ENCODE measurements around the gene HIGD1A.
"Not testable (repeated sequence)": the region's sequence is repeated elsewhere in the genome, so short reads cannot be mapped to it uniquely, and the experiment has no call there.

Gene HIGD1A

DNA sequence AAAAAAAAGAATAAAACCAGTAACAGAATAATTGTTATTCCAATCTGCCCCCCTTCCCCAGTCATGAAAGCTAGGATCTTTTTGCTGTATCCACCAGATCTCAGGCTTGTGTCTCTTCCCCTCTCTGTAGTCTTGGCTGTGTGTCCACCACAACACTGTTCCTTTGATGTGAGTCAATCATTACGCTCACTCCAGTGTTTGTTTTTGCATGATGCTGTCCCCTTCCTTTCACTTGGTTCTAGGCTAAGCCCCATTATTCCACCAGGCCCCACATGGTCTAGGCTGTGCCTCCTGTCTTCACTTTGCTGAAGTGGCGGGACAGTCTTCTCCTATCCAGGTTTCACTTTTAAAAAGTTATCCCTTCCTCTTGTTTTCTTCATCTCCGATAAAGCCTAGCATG, 18.5 kb upstream of the HIGD1A start:
- POLR2A ChIA-PET (ENCODE audit: low non-redundant PET) = no interaction called here
- TF ChIP-seq, protein P1, sequence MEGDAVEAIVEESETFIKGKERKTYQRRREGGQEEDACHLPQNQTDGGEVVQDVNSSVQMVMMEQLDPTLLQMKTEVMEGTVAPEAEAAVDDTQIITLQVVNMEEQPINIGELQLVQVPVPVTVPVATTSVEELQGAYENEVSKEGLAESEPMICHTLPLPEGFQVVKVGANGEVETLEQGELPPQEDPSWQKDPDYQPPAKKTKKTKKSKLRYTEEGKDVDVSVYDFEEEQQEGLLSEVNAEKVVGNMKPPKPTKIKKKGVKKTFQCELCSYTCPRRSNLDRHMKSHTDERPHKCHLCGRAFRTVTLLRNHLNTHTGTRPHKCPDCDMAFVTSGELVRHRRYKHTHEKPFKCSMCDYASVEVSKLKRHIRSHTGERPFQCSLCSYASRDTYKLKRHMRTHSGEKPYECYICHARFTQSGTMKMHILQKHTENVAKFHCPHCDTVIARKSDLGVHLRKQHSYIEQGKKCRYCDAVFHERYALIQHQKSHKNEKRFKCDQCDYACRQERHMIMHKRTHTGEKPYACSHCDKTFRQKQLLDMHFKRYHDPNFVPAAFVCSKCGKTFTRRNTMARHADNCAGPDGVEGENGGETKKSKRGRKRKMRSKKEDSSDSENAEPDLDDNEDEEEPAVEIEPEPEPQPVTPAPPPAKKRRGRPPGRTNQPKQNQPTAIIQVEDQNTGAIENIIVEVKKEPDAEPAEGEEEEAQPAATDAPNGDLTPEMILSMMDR (conservative IDR thresholded peaks at IDR 0.05; ENCODE audit: low read depth) = no peak
- DNase-seq (ENCODE audit: low spot score) = no peak
- peak overlapping the region; percentile 55 for H3K27ac ChIP-seq
- CTCF ChIA-PET = no interaction called here

DNA sequence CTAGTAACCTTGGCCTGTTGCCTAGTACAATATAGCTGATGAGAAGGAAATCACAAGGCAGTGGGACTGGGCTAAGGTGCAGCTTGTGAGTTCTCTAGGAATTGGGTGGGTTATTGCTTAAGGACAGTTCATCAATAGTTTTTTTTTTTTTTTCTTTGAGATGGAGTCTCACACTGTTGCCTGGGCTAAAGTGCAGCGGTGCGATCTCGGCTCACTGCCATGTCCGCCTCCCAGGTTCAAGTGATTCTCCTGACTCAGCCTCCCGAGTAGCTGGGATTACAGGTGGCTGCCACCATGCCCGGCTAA, 16.4 kb upstream of the HIGD1A start:
- H3K27ac ChIP-seq = peak overlapping the region; percentile 51; the same call in 1 of the 2 replicates
- no peak for DNase-seq (ENCODE audit: low spot score)
- CTCF ChIA-PET = interaction anchor here (0.6 kb wide), 1 partner anchor 358 kb away, joined by 3 read pairs; no protein-coding TSS in a partner anchor
- POLR2A ChIA-PET (ENCODE audit: low non-redundant PET) = no interaction called here
- TF ChIP-seq, protein P1 (conservative IDR thresholded peaks at IDR 0.05; ENCODE audit: low read depth) = no peak

GRCh38 chr3:42819351-42819965, 15.2 kb upstream of the HIGD1A start:
- ChIA-PET POLR2A (ENCODE audit: low non-redundant PET) (no interaction called here), CTCF (no interaction called here)
- TF ChIP-seq, protein P1 (conservative IDR thresholded peaks at IDR 0.05; ENCODE audit: low read depth) = no peak
- no peak for DNase-seq (ENCODE audit: low spot score)
- peak overlapping the region; percentile 55 for H3K27ac ChIP-seq

DNA sequence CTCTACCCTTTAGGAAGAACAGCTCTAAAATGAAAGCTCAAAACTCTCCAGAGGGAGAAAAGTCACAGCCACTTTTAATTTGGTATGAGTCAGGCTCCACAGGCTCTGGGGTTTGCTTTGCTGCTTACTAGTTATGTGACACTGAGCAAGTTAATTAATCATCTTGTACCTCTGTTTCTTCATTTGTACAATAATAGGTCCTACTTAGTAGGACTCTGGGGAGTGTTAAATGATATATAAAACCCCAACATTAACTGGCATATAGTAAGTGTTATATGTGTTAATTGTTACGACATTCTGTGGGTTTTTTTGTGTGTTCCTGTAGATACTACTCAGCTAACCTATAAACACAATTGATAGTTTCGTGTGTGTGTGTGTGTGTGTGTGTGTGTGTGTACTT, 11.5 kb upstream of the HIGD1A start:
- TF ChIP-seq, protein P1 (conservative IDR thresholded peaks at IDR 0.05; ENCODE audit: low read depth) = no peak
- ChIA-PET POLR2A (ENCODE audit: low non-redundant PET) (no interaction called here), CTCF (no interaction called here)
- no peak for DNase-seq (ENCODE audit: low spot score)
- no peak overlapping the region for H3K27ac ChIP-seq

DNA sequence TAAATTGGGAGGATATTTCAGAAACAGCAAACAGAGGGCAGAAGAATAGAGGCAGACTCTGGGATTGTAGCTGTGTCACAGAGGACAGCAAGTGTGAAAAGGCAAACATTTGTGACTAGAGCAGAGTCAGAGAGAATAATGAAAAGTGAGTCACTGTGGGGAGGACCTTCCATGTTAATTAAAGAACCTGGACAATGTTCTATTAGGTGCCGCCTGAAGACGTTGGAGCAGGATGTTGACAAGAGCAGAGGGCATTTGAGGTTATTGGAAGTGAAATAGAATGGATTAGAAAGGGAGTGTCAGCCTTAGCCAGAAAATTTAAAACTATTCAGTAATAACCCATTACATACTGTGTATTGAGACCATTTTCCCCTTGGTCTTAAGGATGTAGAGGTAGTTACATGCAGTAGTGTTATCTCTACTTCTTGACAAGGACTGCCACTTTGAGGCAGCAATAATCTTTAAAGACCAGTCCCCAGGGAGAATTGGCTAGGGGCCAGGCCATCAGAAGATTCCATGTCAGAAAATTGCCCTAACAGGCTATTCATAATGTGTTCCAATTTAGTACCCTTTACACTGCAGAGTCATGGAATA, 10.7 kb upstream of the HIGD1A start:
- ChIA-PET CTCF (interaction anchor here (0.5 kb wide), 1 partner anchor 933 kb away, joined by 3 read pairs; no protein-coding TSS in a partner anchor), POLR2A (ENCODE audit: low non-redundant PET) (no interaction called here)
- H3K27ac ChIP-seq = no peak overlapping the region

GRCh38 chr3:42814246-42814645, 10.0 kb upstream of the HIGD1A start:
- ChIA-PET POLR2A (ENCODE audit: low non-redundant PET) (no interaction called here), CTCF (interaction anchor here (0.5 kb wide), 1 partner anchor 934 kb away, joined by 3 read pairs; no protein-coding TSS in a partner anchor)
- TF ChIP-seq, protein P1 (conservative IDR thresholded peaks at IDR 0.05; ENCODE audit: low read depth) = no peak
- H3K27ac ChIP-seq = no peak overlapping the region
- DNase-seq (ENCODE audit: low spot score) = no peak

More for the DNA sequence above, 10.7 kb upstream of the HIGD1A start:
- TF ChIP-seq, protein P1 (conservative IDR thresholded peaks at IDR 0.05; ENCODE audit: low read depth) = no peak
- no peak for DNase-seq (ENCODE audit: low spot score)

DNA sequence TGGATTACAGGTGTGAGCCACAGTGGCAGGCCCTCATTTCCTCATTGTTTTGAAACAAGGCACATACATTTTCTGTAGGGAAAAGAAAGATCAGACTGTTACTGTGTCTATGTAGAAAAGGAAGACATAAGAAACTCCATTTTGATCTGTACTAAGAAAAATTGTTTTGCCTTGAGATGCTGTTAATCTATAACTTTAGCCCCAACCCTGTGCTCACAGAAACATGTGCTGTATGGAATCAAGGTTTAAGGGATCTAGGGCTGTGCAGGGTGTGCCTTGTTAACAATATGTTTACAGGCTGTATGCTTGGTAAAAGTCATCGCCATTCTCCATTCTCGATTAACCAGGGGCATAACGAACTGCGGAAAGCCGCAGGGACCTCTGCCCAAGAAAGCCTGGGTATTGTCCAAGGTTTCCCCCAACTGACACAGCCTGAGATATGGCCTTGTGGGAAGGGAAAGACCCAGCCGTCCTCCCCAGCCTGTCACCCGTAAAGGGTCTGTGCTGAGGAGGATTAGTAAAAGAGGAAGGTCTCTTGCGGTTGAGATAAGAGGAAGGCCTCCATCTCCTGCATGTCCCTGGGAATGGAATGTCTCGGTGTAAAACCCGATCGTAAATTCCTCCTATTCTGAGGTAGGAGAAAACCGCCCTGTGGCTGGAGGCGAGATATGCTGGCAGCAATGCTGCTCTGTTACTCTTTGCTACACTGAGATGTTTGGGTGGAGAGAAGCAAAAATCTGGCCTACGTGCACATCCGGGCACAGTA, 7.0 kb upstream of the HIGD1A start:
- POLR2A ChIA-PET (ENCODE audit: low non-redundant PET); DNase-seq (ENCODE audit: low spot score); CTCF ChIA-PET; H3K27ac ChIP-seq: not testable (repeated sequence)

DNA sequence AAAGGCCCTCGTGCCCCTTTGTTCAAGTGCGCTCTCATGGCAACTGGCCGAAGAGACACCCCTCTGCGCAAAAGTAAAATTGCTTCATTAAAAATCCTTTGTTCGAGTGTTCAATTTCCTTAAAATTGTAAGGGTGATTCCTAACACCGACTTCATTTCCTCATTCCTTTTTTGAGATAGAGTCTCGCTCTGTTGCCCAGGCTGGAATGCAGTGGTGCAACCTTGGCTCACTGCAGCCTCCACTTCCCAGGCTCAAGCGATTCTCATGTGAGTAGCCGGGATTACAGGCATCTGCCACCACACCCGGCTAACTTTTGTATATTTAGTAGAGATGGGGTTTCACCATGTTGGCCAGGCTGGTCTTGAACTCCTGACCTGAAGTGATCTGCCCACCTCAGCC, 6.4 kb upstream of the HIGD1A start:
- POLR2A ChIA-PET (ENCODE audit: low non-redundant PET); H3K27ac ChIP-seq; DNase-seq (ENCODE audit: low spot score): not testable (repeated sequence)
- CTCF ChIA-PET = interaction anchor here (0.6 kb wide), 1 partner anchor 130 kb away, joined by 6 read pairs; no protein-coding TSS in a partner anchor
